ENCODE results near the gene CRIM1. TPM values are rescaled to one million over a fixed set of nuclear protein-coding genes. Genes with fewer than 3 reads are reported as not detected.

The CRIM1 gene
- total RNA-seq, 2 donors from 2014 or later, result 217 to 465 TPM

DNA sequence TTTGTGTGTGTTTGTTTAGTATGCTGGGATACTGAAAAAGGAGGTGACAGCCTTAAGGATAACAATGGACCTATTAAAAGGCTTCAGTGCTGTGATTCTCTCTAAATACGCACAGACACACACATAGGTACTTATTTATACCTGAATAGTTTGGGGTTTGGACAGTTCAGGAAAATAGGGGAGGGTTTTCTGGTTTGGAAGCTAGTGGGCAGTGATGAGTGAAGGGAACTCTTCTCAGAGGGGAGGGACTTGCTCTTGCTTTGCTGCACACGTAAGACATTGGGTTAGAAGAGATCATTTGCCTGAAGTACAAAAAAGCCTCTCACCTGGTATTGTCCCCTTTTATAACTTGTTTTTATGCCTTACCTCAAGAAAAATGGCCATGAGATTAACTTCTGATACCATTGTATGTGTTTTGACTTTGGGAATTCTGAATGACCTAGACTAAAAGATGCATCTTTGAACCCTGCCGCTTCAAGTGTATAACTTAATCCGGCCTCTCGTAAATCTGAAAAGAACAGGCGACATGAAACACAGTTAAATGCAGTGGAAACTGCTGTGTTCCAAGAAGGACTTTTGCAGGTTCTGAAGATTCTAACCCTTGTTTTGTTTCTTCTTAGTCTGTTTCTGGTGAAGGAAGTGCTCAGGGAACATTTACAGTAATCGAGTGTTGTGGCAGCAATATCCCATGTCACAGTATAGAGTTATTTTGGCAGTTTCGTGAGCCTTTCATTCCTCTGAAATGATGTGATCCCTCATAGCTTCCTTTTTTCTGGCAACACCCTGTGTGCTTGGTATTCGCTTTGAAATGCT is 2.5 kb downstream of the CRIM1 start:
- H3K4me3 ChIP-seq, result peak overlapping the region; percentile 93
- TF ChIP-seq CTCF (IDR thresholded peaks at IDR 0.05), result peak; percentile 11
- H3K36me3 ChIP-seq, result no peaks in the 10 kb centered on the region
- H3K9me3 ChIP-seq, result no peaks in the 10 kb centered on the region
- ATAC-seq (ENCODE audit: insufficient number of reproducible peaks, low FRiP score, low read depth) (no peak), DNase-seq (ENCODE audit: low spot score) (no peak)
- peak overlapping the region; percentile 84 to 89 for H3K27ac ChIP-seq
- peaks cover 30 to 64% of the 10 kb centered on the region in 2 donors for H3K4me1 ChIP-seq (ENCODE audit: control insufficient read depth in 1 of 2, low read depth in 2 of 2)
- H3K27me3 ChIP-seq (replicated peaks; ENCODE audit: insufficient read depth), result no peaks in the 10 kb centered on the region

GRCh38 chr2:36359067-36359466 is 3.5 kb downstream of the CRIM1 start:
- H3K36me3 ChIP-seq, result no peaks in the 10 kb centered on the region
- peak overlapping the region; percentile 93 for H3K4me3 ChIP-seq
- peaks cover 36 to 64% of the 10 kb centered on the region in 2 donors for H3K4me1 ChIP-seq (ENCODE audit: control insufficient read depth in 1 of 2, low read depth in 2 of 2)
- no peak for DNase-seq (ENCODE audit: low spot score)
- no peaks in the 10 kb centered on the region for H3K27me3 ChIP-seq (replicated peaks; ENCODE audit: insufficient read depth)
- ATAC-seq (ENCODE audit: insufficient number of reproducible peaks, low FRiP score, low read depth), result no peak
- peak overlapping the region; percentile 15 to 89 for H3K27ac ChIP-seq
- no peaks in the 10 kb centered on the region for H3K9me3 ChIP-seq
- TF ChIP-seq CTCF (IDR thresholded peaks at IDR 0.05), result peak; percentile 30

- ATAC-seq (ENCODE audit: insufficient number of reproducible peaks, low FRiP score, low read depth), result no peak
- Histone ChIP-seq H3K27ac (peak overlapping the region in 1 of 2 donors; percentile 20), H3K4me1 (ENCODE audit: control insufficient read depth in 1 of 2, low read depth in 2 of 2) (peaks cover 36 to 62% of the 10 kb centered on the region in 2 donors), H3K9me3 (no peaks in the 10 kb centered on the region), H3K36me3 (no peaks in the 10 kb centered on the region), H3K27me3 (replicated peaks; ENCODE audit: insufficient read depth) (no peaks in the 10 kb centered on the region), H3K4me3 (peak overlapping the region; percentile 93)
- no peak for TF ChIP-seq CTCF (IDR thresholded peaks at IDR 0.05)
- no peak for DNase-seq (ENCODE audit: low spot score)
Measured at GRCh38 chr2:36360063-36360462, 4.5 kb downstream of the CRIM1 start.

GRCh38 chr2:36360834-36361233 is 5.3 kb downstream of the CRIM1 start:
- DNase-seq (ENCODE audit: low spot score), result no peak
- no peak for TF ChIP-seq CTCF (IDR thresholded peaks at IDR 0.05)
- Histone ChIP-seq H3K27ac (peak overlapping the region in 1 of 2 donors; percentile 5), H3K4me3 (peak overlapping the region; percentile 93), H3K9me3 (no peaks in the 10 kb centered on the region), H3K36me3 (no peaks in the 10 kb centered on the region), H3K27me3 (replicated peaks; ENCODE audit: insufficient read depth) (no peaks in the 10 kb centered on the region), H3K4me1 (ENCODE audit: control insufficient read depth in 1 of 2, low read depth in 2 of 2) (peaks cover 38 to 70% of the 10 kb centered on the region in 2 donors)
- ATAC-seq (ENCODE audit: insufficient number of reproducible peaks, low FRiP score, low read depth), result no peak

- H3K27ac ChIP-seq, result peak overlapping the region in 1 of 2 donors; percentile 5
Measured at GRCh38 chr2:36361396-36361795, 5.8 kb downstream of the CRIM1 start.

More at GRCh38 chr2:36361396-36361795, 5.8 kb downstream of the CRIM1 start:
- peaks cover 43 to 76% of the 10 kb centered on the region in 2 donors for H3K4me1 ChIP-seq (ENCODE audit: control insufficient read depth in 1 of 2, low read depth in 2 of 2)
- H3K36me3 ChIP-seq, result no peaks in the 10 kb centered on the region
- H3K4me3 ChIP-seq, result peak overlapping the region; percentile 47
- TF ChIP-seq CTCF (IDR thresholded peaks at IDR 0.05), result no peak
- H3K9me3 ChIP-seq, result no peaks in the 10 kb centered on the region
- H3K27me3 ChIP-seq (replicated peaks; ENCODE audit: insufficient read depth), result no peaks in the 10 kb centered on the region
- no peak for ATAC-seq (ENCODE audit: insufficient number of reproducible peaks, low FRiP score, low read depth)
- DNase-seq (ENCODE audit: low spot score), result no peak

Data from thoracic aorta (tissue), 2 donors.